ENCODE results near the gene ENOX2.

The ENOX2 gene

DNA sequence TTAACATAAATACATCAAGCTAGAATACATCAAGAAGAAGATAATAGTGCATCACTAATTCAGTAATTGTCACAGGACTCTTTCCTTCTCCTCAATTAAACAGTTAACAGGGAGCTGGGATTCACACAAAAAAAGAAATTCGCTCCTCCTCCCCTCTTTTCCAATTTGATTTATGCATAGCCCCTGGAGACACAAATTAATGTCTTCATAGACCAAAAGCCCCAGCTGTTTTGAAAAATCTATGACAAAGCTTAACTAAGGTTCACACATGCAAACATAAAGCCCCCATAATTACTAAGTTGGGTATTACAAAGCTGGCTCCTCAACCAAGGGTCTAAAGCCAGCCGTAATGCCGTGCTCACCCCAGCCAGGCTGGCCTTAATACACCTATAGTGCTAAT lies 61.2 kb downstream of the ENOX2 start:
- Histone ChIP-seq H3K79me1 (replicated peaks; ENCODE audit: low read length, poor library complexity, severe bottlenecking) (peaks cover 1% of the 10 kb centered on the region), H2BK5ac (ENCODE audit: low read depth, low read length, poor library complexity, severe bottlenecking) (no peak overlapping the region), H3K14ac (ENCODE audit: low read length in 2 of 2) (no peak overlapping the region), H4K91ac (ENCODE audit: low read length) (no peak overlapping the region), H3K36me3 (ENCODE audit: control insufficient read depth in 1 of 2, insufficient read depth in 2 of 2, low read depth in 1 of 2, low read length in 2 of 2) (no peaks in the 10 kb centered on the region), H3K9me3 (ENCODE audit: control insufficient read depth, low read length) (no peaks in the 10 kb centered on the region), H3K4me1 (ENCODE audit: control insufficient read depth, insufficient read depth, low read depth, low read length) (no peaks in the 10 kb centered on the region), H3K4ac (ENCODE audit: low read depth in 1 of 2, low read length in 2 of 2) (no peak overlapping the region), H3K27ac (ENCODE audit: low read length, poor library complexity, severe bottlenecking) (no peak overlapping the region), H2BK12ac (ENCODE audit: low read length in 2 of 2) (no peak overlapping the region), H2AK5ac (ENCODE audit: low read length, severe bottlenecking) (no peak overlapping the region), H3K4me2 (ENCODE audit: low read length, poor library complexity, severe bottlenecking) (no peak overlapping the region), H3K27me3 (ENCODE audit: control insufficient read depth in 1 of 2, insufficient read depth in 1 of 2, low read length in 2 of 2) (peaks cover 0 to 4% of the 10 kb centered on the region in 2 experiments), H4K8ac (ENCODE audit: low read length) (no peak overlapping the region), H2AFZ (ENCODE audit: low read depth, low read length) (no peak overlapping the region), H3K4me3 (ENCODE audit: insufficient read depth in 1 of 2, low read depth in 1 of 2, low read length in 2 of 2) (no peak overlapping the region), H3K9ac (ENCODE audit: low read length) (no peak overlapping the region), H3K18ac (ENCODE audit: low read depth in 1 of 2, low read length in 2 of 2) (no peak overlapping the region), H2BK120ac (ENCODE audit: low read depth, low read length) (no peak overlapping the region), H2BK15ac (ENCODE audit: low read depth, poor library complexity, severe bottlenecking) (no peak overlapping the region), H3K23ac (ENCODE audit: low read length in 2 of 2) (no peak overlapping the region)
- DNase-seq, result no peak
- WGBS, result 81% methylated on average over 1 of the region's 3 CpGs

DNA sequence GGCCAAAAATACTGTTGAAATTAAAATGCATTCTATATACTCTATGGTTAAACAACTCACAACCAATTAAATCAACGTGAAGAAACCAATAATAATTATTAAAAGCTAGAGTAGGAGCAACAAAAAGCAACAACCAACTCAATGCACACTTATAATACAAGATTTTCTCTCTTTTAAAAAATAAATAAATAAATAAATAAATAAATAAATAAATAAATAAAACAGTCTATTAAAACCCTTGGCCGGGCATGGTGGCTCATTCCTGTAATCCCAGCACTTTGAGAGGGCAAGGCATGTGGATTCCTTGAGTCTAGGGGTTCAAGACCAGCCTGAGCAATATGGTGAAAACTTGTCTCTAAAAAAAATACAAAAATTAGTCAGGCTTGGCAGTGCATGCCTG lies 62.7 kb downstream of the ENOX2 start:
- H3K4me3 ChIP-seq (ENCODE audit: insufficient read depth in 1 of 2, low read depth in 1 of 2, low read length in 2 of 2), result no peak overlapping the region
- peaks cover 1% of the 10 kb centered on the region for H3K79me1 ChIP-seq (replicated peaks; ENCODE audit: low read length, poor library complexity, severe bottlenecking)
- H2BK12ac ChIP-seq (ENCODE audit: low read length in 2 of 2), result no peak overlapping the region
- H3K27ac ChIP-seq (ENCODE audit: low read length, poor library complexity, severe bottlenecking), result no peak overlapping the region
- 88% methylated on average over 1 of the region's 2 CpGs for WGBS
- no peak overlapping the region for H3K4ac ChIP-seq (ENCODE audit: low read depth in 1 of 2, low read length in 2 of 2)
- H3K18ac ChIP-seq (ENCODE audit: low read depth in 1 of 2, low read length in 2 of 2), result no peak overlapping the region
- H3K23ac ChIP-seq (ENCODE audit: low read length in 2 of 2), result no peak overlapping the region
- H2BK15ac ChIP-seq (ENCODE audit: low read depth, poor library complexity, severe bottlenecking), result no peak overlapping the region
- no peaks in the 10 kb centered on the region for H3K36me3 ChIP-seq (ENCODE audit: control insufficient read depth in 1 of 2, insufficient read depth in 2 of 2, low read depth in 1 of 2, low read length in 2 of 2)
- H3K9me3 ChIP-seq (ENCODE audit: control insufficient read depth, low read length), result no peaks in the 10 kb centered on the region
- no peak overlapping the region for H3K9ac ChIP-seq (ENCODE audit: low read length)
- H2BK120ac ChIP-seq (ENCODE audit: low read depth, low read length), result no peak overlapping the region
- H3K4me2 ChIP-seq (ENCODE audit: low read length, poor library complexity, severe bottlenecking), result no peak overlapping the region
- no peaks in the 10 kb centered on the region for H3K4me1 ChIP-seq (ENCODE audit: control insufficient read depth, insufficient read depth, low read depth, low read length)
- DNase-seq, result no peak
- H3K27me3 ChIP-seq (ENCODE audit: control insufficient read depth in 1 of 2, insufficient read depth in 1 of 2, low read length in 2 of 2), result peaks cover 0 to 4% of the 10 kb centered on the region in 2 experiments
- no peak overlapping the region for H2AFZ ChIP-seq (ENCODE audit: low read depth, low read length)
- no peak overlapping the region for H2AK5ac ChIP-seq (ENCODE audit: low read length, severe bottlenecking)
- no peak overlapping the region for H3K14ac ChIP-seq (ENCODE audit: low read length in 2 of 2)
- no peak overlapping the region for H4K8ac ChIP-seq (ENCODE audit: low read length)
- H4K91ac ChIP-seq (ENCODE audit: low read length), result no peak overlapping the region
- no peak overlapping the region for H2BK5ac ChIP-seq (ENCODE audit: low read depth, low read length, poor library complexity, severe bottlenecking)

DNA sequence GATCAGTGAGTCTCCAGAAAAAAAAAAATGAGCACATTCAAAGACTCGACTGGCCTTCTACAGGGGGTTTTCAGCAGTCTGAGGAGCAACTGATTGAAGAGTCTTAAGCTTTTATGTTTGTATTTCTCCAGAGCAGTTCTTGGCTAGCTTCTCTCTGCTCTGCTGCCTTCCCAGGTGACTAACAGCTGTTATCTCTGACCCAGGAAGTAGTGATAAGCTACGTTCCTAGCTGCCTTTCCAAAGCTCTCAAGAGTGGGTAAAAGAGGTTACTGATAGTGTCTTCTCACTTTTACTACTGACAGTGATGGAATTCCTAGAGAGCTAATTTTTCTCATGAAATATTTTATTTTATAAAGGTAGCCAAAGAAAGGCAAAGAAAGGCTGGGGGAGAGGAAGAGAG lies 66.6 kb downstream of the ENOX2 start:
- H3K18ac ChIP-seq (ENCODE audit: low read depth in 1 of 2, low read length in 2 of 2), result no peak overlapping the region
- no peak overlapping the region for H2AFZ ChIP-seq (ENCODE audit: low read depth, low read length)
- H2BK120ac ChIP-seq (ENCODE audit: low read depth, low read length), result no peak overlapping the region

DNA sequence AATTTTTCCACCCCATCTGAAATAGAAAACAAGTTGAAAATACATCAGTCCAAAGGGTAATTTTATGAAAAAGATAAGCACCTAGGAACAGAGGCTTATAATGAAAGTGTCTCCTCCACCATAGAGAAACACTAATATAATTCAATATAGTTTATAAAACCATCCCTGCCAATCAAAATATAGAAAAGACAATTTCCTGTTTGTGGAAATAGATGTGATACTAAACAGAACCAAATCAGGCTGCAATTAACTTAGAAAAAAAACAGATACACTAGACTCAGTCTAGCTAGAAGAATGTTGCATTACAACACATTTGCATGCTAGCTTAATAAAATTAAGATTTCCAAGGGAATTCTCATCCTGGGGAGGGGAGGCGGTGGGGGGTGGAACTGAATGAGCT lies 68.2 kb downstream of the ENOX2 start:
- no peak overlapping the region for H2BK15ac ChIP-seq (ENCODE audit: low read depth, poor library complexity, severe bottlenecking)
- no peak overlapping the region for H3K18ac ChIP-seq (ENCODE audit: low read depth in 1 of 2, low read length in 2 of 2)
- H3K4ac ChIP-seq (ENCODE audit: low read depth in 1 of 2, low read length in 2 of 2), result no peak overlapping the region
- no peak overlapping the region for H3K4me3 ChIP-seq (ENCODE audit: insufficient read depth in 1 of 2, low read depth in 1 of 2, low read length in 2 of 2)
- H3K4me1 ChIP-seq (ENCODE audit: control insufficient read depth, insufficient read depth, low read depth, low read length), result no peaks in the 10 kb centered on the region
- H3K27ac ChIP-seq (ENCODE audit: low read length, poor library complexity, severe bottlenecking), result no peak overlapping the region
- WGBS, result no CpG with 5 or more reads among the region's 1 CpG
- no peak overlapping the region for H2BK12ac ChIP-seq (ENCODE audit: low read length in 2 of 2)
- DNase-seq, result no peak
- H3K27me3 ChIP-seq (ENCODE audit: control insufficient read depth in 1 of 2, insufficient read depth in 1 of 2, low read length in 2 of 2), result no peaks in the 10 kb centered on the region
- no peak overlapping the region for H4K8ac ChIP-seq (ENCODE audit: low read length)
- H2AK5ac ChIP-seq (ENCODE audit: low read length, severe bottlenecking), result no peak overlapping the region
- H2BK5ac ChIP-seq (ENCODE audit: low read depth, low read length, poor library complexity, severe bottlenecking), result no peak overlapping the region
- H3K9me3 ChIP-seq (ENCODE audit: control insufficient read depth, low read length), result no peaks in the 10 kb centered on the region
- H3K36me3 ChIP-seq (ENCODE audit: control insufficient read depth in 1 of 2, insufficient read depth in 2 of 2, low read depth in 1 of 2, low read length in 2 of 2), result no peaks in the 10 kb centered on the region
- H3K14ac ChIP-seq (ENCODE audit: low read length in 2 of 2), result no peak overlapping the region
- H2BK120ac ChIP-seq (ENCODE audit: low read depth, low read length), result no peak overlapping the region
- peaks cover 4% of the 10 kb centered on the region for H3K79me1 ChIP-seq (replicated peaks; ENCODE audit: low read length, poor library complexity, severe bottlenecking)
- H3K4me2 ChIP-seq (ENCODE audit: low read length, poor library complexity, severe bottlenecking), result no peak overlapping the region
- no peak overlapping the region for H2AFZ ChIP-seq (ENCODE audit: low read depth, low read length)
- no peak overlapping the region for H4K91ac ChIP-seq (ENCODE audit: low read length)
- no peak overlapping the region for H3K9ac ChIP-seq (ENCODE audit: low read length)
- no peak overlapping the region for H3K23ac ChIP-seq (ENCODE audit: low read length in 2 of 2)

More for the DNA sequence above, 66.6 kb downstream of the ENOX2 start:
- Histone ChIP-seq H3K27me3 (ENCODE audit: control insufficient read depth in 1 of 2, insufficient read depth in 1 of 2, low read length in 2 of 2) (no peaks in the 10 kb centered on the region), H4K8ac (ENCODE audit: low read length) (no peak overlapping the region), H3K4me2 (ENCODE audit: low read length, poor library complexity, severe bottlenecking) (no peak overlapping the region), H3K23ac (ENCODE audit: low read length in 2 of 2) (no peak overlapping the region), H3K4ac (ENCODE audit: low read depth in 1 of 2, low read length in 2 of 2) (no peak overlapping the region), H3K4me3 (ENCODE audit: insufficient read depth in 1 of 2, low read depth in 1 of 2, low read length in 2 of 2) (no peak overlapping the region), H3K9me3 (ENCODE audit: control insufficient read depth, low read length) (no peaks in the 10 kb centered on the region), H3K27ac (ENCODE audit: low read length, poor library complexity, severe bottlenecking) (no peak overlapping the region), H3K9ac (ENCODE audit: low read length) (no peak overlapping the region), H2BK12ac (ENCODE audit: low read length in 2 of 2) (no peak overlapping the region), H3K36me3 (ENCODE audit: control insufficient read depth in 1 of 2, insufficient read depth in 2 of 2, low read depth in 1 of 2, low read length in 2 of 2) (no peaks in the 10 kb centered on the region), H4K91ac (ENCODE audit: low read length) (no peak overlapping the region), H2AK5ac (ENCODE audit: low read length, severe bottlenecking) (no peak overlapping the region), H3K14ac (ENCODE audit: low read length in 2 of 2) (no peak overlapping the region), H3K79me1 (replicated peaks; ENCODE audit: low read length, poor library complexity, severe bottlenecking) (peaks cover 3% of the 10 kb centered on the region), H2BK15ac (ENCODE audit: low read depth, poor library complexity, severe bottlenecking) (no peak overlapping the region), H3K4me1 (ENCODE audit: control insufficient read depth, insufficient read depth, low read depth, low read length) (no peaks in the 10 kb centered on the region), H2BK5ac (ENCODE audit: low read depth, low read length, poor library complexity, severe bottlenecking) (no peak overlapping the region)
- DNase-seq, result no peak
- 56% methylated on average over 1 of the region's 2 CpGs for WGBS

All from mesenchymal stem cell (in vitro differentiated cells and primary cell).